Prostate gland (tissue), 2 donors: ENCODE results near the gene PCDHGA7. TPM values are rescaled to one million over a fixed set of nuclear protein-coding genes. Genes with fewer than 3 reads are reported as not detected.
"Not testable (repeated sequence)": the region's sequence is repeated elsewhere in the genome, so short reads cannot be mapped to it uniquely, and the experiment has no call there.

Experiments
- DNase-seq: peaks from one replicate; pipeline ENCODE4 v3.0.0-alpha.2; 2019; ENCODE audit warnings: low spot score
- H3K27ac ChIP-seq, 2 donors: fragments of 200-600 bp; sonication (generic); 2 replicates each; pipeline ENCODE4 v1.5.1; 2017 to 2019
- H3K27me3 ChIP-seq: fragments of 200-600 bp; sonication (generic); replicated peaks from 2 replicates; pipeline ENCODE4 v1.5.1; 2019; ENCODE audit not compliant: insufficient read depth
- H3K36me3 ChIP-seq, 2 donors: fragments of 200-600 bp; sonication (generic); 1 replicate in 1 of 2; 2 replicates in 1 of 2; pipeline versions ENCODE4 v1.5.1 to v1.8.1; 2017 to 2019
- H3K4me1 ChIP-seq: fragments of 200-600 bp; sonication (generic); replicated peaks from 2 replicates; pipeline ENCODE4 v1.5.1; 2019
- H3K4me3 ChIP-seq, 2 donors: fragments of 200-600 bp; sonication (generic); 2 replicates each; pipeline ENCODE4 v1.5.1; 2017 to 2019
- H3K9me3 ChIP-seq: fragments of 200-600 bp; sonication (generic); 2 replicates; pipeline ENCODE4 v1.5.1; 2017
- POLR2A ChIP-seq: fragments of 450-650 bp; IDR thresholded peaks from one replicate; pipeline ENCODE4 v1.6.1; 2016; ENCODE audit warnings: antibody characterized with exemption, mild to moderate bottlenecking
- POLR2AphosphoS5 ChIP-seq: sonication (generic); formaldehyde crosslinking; IDR thresholded peaks from one replicate; pipeline ENCODE4 v1.6.1; 2017; ENCODE audit warnings: antibody characterized with exemption
- WGBS: methylation state at CpG from one replicate; pipeline ENCODE4 v1.1.5; 2018; 5-methylcytosine and 5-hydroxymethylcytosine counted together
- intact Hi-C: fragments of 100-400 bp; cut with DNase I; formaldehyde crosslinking; loops from one replicate; pipeline ENCODE4 v1.14.2; 2022
- total RNA-seq, 2 donors: library from RNA; depleted of rRNA; stranded (reverse); fragments of >200 nt; gene quantifications; one replicate each; pipeline ENCODE4 v1.1.0, GENCODE V29; 2016
- TF ChIP-seq, protein P1 (sequence below), 4 experiments: fragments of 200-600 bp in 2 of 4; fragments of 450-650 bp in 2 of 4; sonication (generic) in 2 of 4; IDR thresholded peaks; 1 replicate in 3 of 4; 2 replicates in 1 of 4; pipeline ENCODE4 v1.5.1; 2016 to 2019; ENCODE audit warnings: antibody characterized with exemption in 4 of 4, mild to moderate bottlenecking in 2 of 4, moderate library complexity in 2 of 4

Gene PCDHGA7
- total RNA-seq, 2 donors from 2014 or later: 4.1 to 8.2 TPM

DNA sequence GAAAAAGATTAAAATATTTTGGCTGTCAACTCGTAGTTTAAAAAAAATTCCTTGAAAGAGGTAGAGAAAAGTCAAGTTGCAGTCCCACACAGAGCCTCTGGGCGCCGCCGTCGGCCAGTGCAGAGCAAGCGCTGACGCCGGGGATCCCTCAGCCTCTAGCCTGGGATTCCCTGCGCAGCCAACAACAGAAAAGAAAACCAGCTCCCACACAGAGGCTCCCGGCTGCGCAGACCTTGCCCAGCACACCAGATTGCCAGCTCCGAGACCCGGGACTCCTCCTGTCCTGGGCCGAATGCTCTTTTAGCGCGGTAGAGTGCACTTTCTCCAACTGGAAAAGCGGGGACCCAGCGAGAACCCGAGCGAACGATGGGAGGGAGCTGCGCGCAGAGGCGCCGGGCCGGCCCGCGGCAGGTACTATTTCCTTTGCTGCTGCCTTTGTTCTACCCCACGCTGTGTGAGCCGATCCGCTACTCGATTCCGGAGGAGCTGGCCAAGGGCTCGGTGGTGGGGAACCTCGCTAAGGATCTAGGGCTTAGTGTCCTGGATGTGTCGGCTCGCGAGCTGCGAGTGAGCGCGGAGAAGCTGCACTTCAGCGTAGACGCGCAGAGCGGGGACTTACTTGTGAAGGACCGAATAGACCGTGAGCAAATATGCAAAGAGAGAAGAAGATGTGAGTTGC lies 35.1 kb downstream of the PCDHGA7 start, which contains the start of gene PCDHGB7:
Gene PCDHGB7 (plus strand): TSS at position 184 of the 679 bp plus-strand sequence. CDS start 183 bp downstream, at position 367.
- WGBS: 9% methylated on average over 46 of the region's 47 CpGs
- not testable (repeated sequence) for H3K36me3 ChIP-seq, H3K9me3 ChIP-seq, H3K27me3 ChIP-seq, H3K4me1 ChIP-seq
- intact Hi-C loops: loop anchor here (10.0 kb wide), 1 partner anchor 107 kb away; no protein-coding TSS in a partner anchor
- DNase-seq: peak; percentile 53
- Histone ChIP-seq H3K4me3 (peak within 1 kb of the TSS; percentile 23 to 30), H3K27ac (peak within 1 kb of the TSS in 1 of 2 donors; percentile 36)
- TF ChIP-seq, protein P1, sequence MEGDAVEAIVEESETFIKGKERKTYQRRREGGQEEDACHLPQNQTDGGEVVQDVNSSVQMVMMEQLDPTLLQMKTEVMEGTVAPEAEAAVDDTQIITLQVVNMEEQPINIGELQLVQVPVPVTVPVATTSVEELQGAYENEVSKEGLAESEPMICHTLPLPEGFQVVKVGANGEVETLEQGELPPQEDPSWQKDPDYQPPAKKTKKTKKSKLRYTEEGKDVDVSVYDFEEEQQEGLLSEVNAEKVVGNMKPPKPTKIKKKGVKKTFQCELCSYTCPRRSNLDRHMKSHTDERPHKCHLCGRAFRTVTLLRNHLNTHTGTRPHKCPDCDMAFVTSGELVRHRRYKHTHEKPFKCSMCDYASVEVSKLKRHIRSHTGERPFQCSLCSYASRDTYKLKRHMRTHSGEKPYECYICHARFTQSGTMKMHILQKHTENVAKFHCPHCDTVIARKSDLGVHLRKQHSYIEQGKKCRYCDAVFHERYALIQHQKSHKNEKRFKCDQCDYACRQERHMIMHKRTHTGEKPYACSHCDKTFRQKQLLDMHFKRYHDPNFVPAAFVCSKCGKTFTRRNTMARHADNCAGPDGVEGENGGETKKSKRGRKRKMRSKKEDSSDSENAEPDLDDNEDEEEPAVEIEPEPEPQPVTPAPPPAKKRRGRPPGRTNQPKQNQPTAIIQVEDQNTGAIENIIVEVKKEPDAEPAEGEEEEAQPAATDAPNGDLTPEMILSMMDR (IDR thresholded peaks at IDR 0.05): peak in 3 of 4 experiments; percentile 33 to 80 (median 67)

DNA sequence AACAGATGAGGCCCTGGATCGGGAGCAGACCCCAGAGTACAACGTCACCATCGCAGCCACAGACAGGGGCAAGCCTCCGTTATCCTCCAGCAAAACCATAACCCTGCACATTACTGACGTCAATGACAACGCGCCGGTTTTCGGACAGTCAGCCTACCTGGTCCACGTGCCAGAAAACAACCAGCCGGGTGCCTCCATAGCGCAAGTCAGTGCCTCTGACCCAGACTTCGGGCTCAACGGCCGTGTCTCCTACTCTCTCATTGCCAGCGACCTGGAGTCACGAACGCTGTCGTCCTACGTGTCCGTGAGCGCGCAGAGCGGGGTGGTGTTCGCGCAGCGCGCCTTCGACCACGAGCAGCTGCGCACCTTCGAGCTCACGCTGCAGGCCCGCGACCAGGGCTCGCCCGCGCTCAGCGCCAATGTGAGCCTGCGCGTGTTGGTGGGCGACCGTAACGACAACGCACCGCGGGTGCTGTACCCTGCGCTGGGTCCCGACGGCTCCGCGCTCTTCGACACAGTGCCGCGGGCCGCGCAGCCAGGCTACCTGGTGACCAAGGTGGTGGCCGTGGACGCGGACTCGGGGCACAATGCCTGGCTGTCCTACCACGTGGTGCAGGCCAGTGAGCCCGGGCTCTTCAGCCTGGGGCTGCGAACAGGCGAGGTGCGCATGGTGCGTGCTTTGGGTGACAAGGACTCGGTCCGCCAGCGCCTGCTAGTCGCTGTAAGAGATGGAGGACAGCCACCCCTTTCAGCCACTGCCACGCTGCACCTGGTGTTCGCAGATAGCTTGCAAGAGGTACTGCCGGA lies 36.7 kb downstream of the PCDHGA7 start:
- H3K27ac ChIP-seq: no peak overlapping the region
- H3K36me3 ChIP-seq: no peaks in the 10 kb centered on the region
- TF ChIP-seq, protein P1 (IDR thresholded peaks at IDR 0.05): no peak
- H3K9me3 ChIP-seq: no peaks in the 10 kb centered on the region
- H3K4me3 ChIP-seq: no peak overlapping the region
- WGBS: 27% methylated on average over 71 of the region's 74 CpGs
- no peak for DNase-seq
- no peaks in the 10 kb centered on the region for H3K27me3 ChIP-seq
- intact Hi-C loops: loop anchor here (10.0 kb wide), 1 partner anchor 106 kb away; no protein-coding TSS in a partner anchor
- no peaks in the 10 kb centered on the region for H3K4me1 ChIP-seq

GRCh38 chr5:141420855-141421488 lies 38.4 kb downstream of the PCDHGA7 start, which contains the start of gene PCDHGA11:
Gene PCDHGA11, plus strand, starts transcription at chr5:141421051. Its CDS starts 177 bp downstream, at chr5:141421228.
- WGBS: 10% methylated on average over 42 of the region's 42 CpGs
- Histone ChIP-seq H3K4me3 (no peak within 1 kb of the TSS), H3K36me3 (no peaks in the 10 kb centered on the region), H3K4me1 (no peaks in the 10 kb centered on the region), H3K9me3 (no peaks in the 10 kb centered on the region), H3K27me3 (no peaks in the 10 kb centered on the region), H3K27ac (no peak within 1 kb of the TSS)
- DNase-seq: no peak
- TF ChIP-seq, protein P1 (IDR thresholded peaks at IDR 0.05): peak in 3 of 4 experiments; percentile 25 to 49 (median 43)
- no peak for TF ChIP-seq POLR2A
- intact Hi-C loops: no loop called here

DNA sequence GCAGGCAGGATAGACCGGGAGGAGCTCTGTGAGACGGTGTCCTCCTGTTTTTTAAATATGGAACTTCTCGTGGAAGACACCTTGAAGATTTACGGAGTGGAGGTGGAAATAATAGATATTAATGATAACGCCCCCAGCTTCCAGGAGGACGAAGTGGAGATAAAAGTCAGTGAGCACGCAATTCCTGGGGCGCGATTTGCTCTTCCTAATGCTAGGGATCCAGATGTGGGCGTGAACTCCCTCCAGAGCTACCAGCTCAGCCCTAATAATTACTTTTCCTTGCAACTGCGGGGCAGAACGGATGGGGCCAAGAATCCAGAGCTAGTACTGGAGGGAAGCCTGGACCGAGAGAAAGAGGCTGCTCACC lies 38.9 kb downstream of the PCDHGA7 start:
- intact Hi-C loops: no loop called here
- Histone ChIP-seq H3K4me3 (no peak overlapping the region), H3K27me3 (no peaks in the 10 kb centered on the region), H3K4me1 (no peaks in the 10 kb centered on the region), H3K36me3 (no peaks in the 10 kb centered on the region), H3K9me3 (no peaks in the 10 kb centered on the region), H3K27ac (no peak overlapping the region)
- TF ChIP-seq POLR2A: no peak
- no peak for TF ChIP-seq POLR2AphosphoS5
- TF ChIP-seq, protein P1 (IDR thresholded peaks at IDR 0.05): no peak
- WGBS: 12% methylated on average over 13 of the region's 13 CpGs
- no peak for DNase-seq
